ENCODE measurements around the gene SCARB1. TPM values are rescaled to one million over a fixed set of nuclear protein-coding genes. Genes with fewer than 3 reads are reported as not detected.
A peak's percentile ranks its signal among the peaks of the same experiment; 100 is the strongest.

SCARB1 gene
- total RNA-seq, 1 experiment from 2014 or later = 31.3 TPM

DNA sequence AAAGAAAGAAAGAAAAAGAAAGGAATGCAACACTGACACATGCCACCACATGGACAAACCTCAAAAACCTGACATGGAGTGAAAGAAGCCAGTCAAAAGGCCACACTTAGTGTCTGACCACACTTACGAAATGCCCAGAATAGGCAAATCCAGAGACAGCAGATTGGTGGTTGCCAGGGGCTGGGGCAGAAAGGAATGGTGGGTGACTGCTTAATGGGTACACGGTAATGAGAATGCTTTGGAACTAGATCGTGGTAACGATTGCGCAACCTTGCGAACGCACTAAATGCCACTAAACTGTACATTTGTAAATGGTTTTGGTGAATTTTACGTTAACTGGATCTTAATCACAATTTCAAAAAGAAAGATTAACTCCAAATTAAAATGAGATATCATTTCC, 39.5 kb downstream of the SCARB1 start:
- no CpG with 5 or more reads among the region's 8 CpGs for WGBS (ENCODE audit: extremely low coverage, insufficient read length, low lambda C conversion rate)
- no peak overlapping the region for H4K91ac ChIP-seq (ENCODE audit: insufficient read length, low read depth, low read length)
- H2BK15ac ChIP-seq (ENCODE audit: low read depth, low read length) = no peak overlapping the region
- Mint-ChIP-seq H3K9me3 (no peaks in the 10 kb centered on the region), H3K27me3 (ENCODE audit: low read depth) (no peaks in the 10 kb centered on the region; the same call in 1 of the 2 replicates), H3K36me3 (ENCODE audit: insufficient read depth in 1 of 3, low read depth in 3 of 3) (no peaks in the 10 kb centered on the region; a peak in 1 of 7 replicates), H3K4me3 (no peak overlapping the region), H3K4me1 (peaks cover 41 to 45% of the 10 kb centered on the region in 2 experiments), H3K27ac (0 out of 7 replicates have a peak overlapping the region, but pooled peaks of 1 of the 3 experiments have one; percentile 93)
- no peak overlapping the region for H4K5ac ChIP-seq (ENCODE audit: insufficient read length, low read depth, low read length)
- no peak overlapping the region for H2AFZ ChIP-seq (ENCODE audit: low read length)
- no peaks in the 10 kb centered on the region for H3K27me3 ChIP-seq (ENCODE audit: insufficient read depth, low read length)
- H3K18ac ChIP-seq (ENCODE audit: insufficient read length, low read depth, low read length) = no peak overlapping the region
- no peak overlapping the region for H3K14ac ChIP-seq (ENCODE audit: insufficient read depth, low read length)
- no peak overlapping the region for H3K27ac ChIP-seq (ENCODE audit: insufficient read length, low read depth, low read length)
- H2BK12ac ChIP-seq (ENCODE audit: insufficient read length, low read depth, low read length) = no peak overlapping the region
- peaks cover 8% of the 10 kb centered on the region; the same call in 1 of the 2 replicates for H3K4me1 ChIP-seq (ENCODE audit: insufficient read depth, low read length)
- no peak overlapping the region for H3K9ac ChIP-seq (ENCODE audit: extremely low read depth, insufficient read length, low read length)
- H2BK120ac ChIP-seq (ENCODE audit: low read depth, low read length, poor library complexity, severe bottlenecking) = no peak overlapping the region
- no peak overlapping the region for H3K4me2 ChIP-seq (ENCODE audit: insufficient read depth, insufficient read length, low read length)
- no peak overlapping the region for H4K8ac ChIP-seq (replicated peaks; ENCODE audit: insufficient read length, low read depth, low read length)
- no peak for DNase-seq
- no peak overlapping the region for H2BK20ac ChIP-seq (ENCODE audit: low read depth, low read length, poor library complexity, severe bottlenecking)
- H3K9me3 ChIP-seq (ENCODE audit: control insufficient read depth, low read depth, low read length) = no peaks in the 10 kb centered on the region
- no peaks in the 10 kb centered on the region for H3K79me2 ChIP-seq (ENCODE audit: insufficient read depth, low read length)
- H3T11ph ChIP-seq (ENCODE audit: low read length) = no peak overlapping the region
- TF ChIP-seq, protein P1, sequence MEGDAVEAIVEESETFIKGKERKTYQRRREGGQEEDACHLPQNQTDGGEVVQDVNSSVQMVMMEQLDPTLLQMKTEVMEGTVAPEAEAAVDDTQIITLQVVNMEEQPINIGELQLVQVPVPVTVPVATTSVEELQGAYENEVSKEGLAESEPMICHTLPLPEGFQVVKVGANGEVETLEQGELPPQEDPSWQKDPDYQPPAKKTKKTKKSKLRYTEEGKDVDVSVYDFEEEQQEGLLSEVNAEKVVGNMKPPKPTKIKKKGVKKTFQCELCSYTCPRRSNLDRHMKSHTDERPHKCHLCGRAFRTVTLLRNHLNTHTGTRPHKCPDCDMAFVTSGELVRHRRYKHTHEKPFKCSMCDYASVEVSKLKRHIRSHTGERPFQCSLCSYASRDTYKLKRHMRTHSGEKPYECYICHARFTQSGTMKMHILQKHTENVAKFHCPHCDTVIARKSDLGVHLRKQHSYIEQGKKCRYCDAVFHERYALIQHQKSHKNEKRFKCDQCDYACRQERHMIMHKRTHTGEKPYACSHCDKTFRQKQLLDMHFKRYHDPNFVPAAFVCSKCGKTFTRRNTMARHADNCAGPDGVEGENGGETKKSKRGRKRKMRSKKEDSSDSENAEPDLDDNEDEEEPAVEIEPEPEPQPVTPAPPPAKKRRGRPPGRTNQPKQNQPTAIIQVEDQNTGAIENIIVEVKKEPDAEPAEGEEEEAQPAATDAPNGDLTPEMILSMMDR (conservative IDR thresholded peaks at IDR 0.05) = no peak
- no peaks in the 10 kb centered on the region for H3K79me1 ChIP-seq (ENCODE audit: insufficient read depth, low read depth, low read length, poor library complexity, severe bottlenecking)
- no peak overlapping the region for H3K23ac ChIP-seq (ENCODE audit: insufficient read length, low read depth, low read length)
- H2BK5ac ChIP-seq (ENCODE audit: insufficient read length, low read length) = no peak overlapping the region
- H3K23me2 ChIP-seq (ENCODE audit: insufficient read length, low read depth, low read length, poor library complexity, severe bottlenecking) = no peaks in the 10 kb centered on the region
- H4K20me1 ChIP-seq (ENCODE audit: control insufficient read depth, insufficient read depth, insufficient read length) = no peaks in the 10 kb centered on the region
- no peak overlapping the region for H3K4ac ChIP-seq (ENCODE audit: low read depth, low read length)
- no peak overlapping the region for H3K56ac ChIP-seq (ENCODE audit: insufficient read length, low read depth, low read length)
- no peak overlapping the region for H2AK5ac ChIP-seq (ENCODE audit: insufficient read length, low read length)
